Progenitor cell of endocrine pancreas (in vitro differentiated cells): Measurements from ENCODE around the gene LRFN2. TPM values are rescaled to one million over a fixed set of nuclear protein-coding genes. Genes with fewer than 3 reads are reported as not detected.

Experiments
- DNase-seq: peaks from one replicate; pipeline ENCODE4 v3.0.0; 2021; ENCODE audit warnings: low spot score; ENCODE audit not compliant: unreplicated experiment
- H3K27ac Mint-ChIP-seq: 2 replicates; pipeline ENCODE4 v1.8.0; 2021; ENCODE audit warnings: mild to moderate bottlenecking, moderate library complexity, mixed read lengths
- H3K27me3 Mint-ChIP-seq: 2 replicates; pipeline ENCODE4 v1.8.0; 2021; ENCODE audit warnings: mixed read lengths
- H3K36me3 Mint-ChIP-seq: 2 replicates; pipeline ENCODE4 v1.8.0; 2022; ENCODE audit warnings: mixed read lengths; ENCODE audit not compliant: insufficient read depth
- H3K4me1 Mint-ChIP-seq: 2 replicates; pipeline ENCODE4 v1.8.0; 2021; ENCODE audit warnings: low read depth, mixed read lengths
- H3K4me3 Mint-ChIP-seq: 2 replicates; pipeline ENCODE4 v1.8.0; 2021; ENCODE audit warnings: low read depth, mild to moderate bottlenecking, moderate library complexity, mixed read lengths
- H3K9me3 Mint-ChIP-seq: 2 replicates; pipeline ENCODE4 v1.8.0; 2021; ENCODE audit warnings: low read depth, mixed read lengths
- total RNA-seq: library from RNA; stranded (reverse); gene quantifications from 2 replicates; pipeline ENCODE4 v1.2.1, GENCODE V29; 2021
- TF ChIP-seq, protein P1 (sequence below): fragments of 200-600 bp; sonication (generic); IDR thresholded peaks from one replicate; pipeline ENCODE4 v1.5.0; 2021; ENCODE audit warnings: antibody characterized with exemption, mild to moderate bottlenecking; ENCODE audit not compliant: unreplicated experiment

LRFN2 gene
- total RNA-seq, 1 donor from 2014 or later, result 0.14 TPM

DNA sequence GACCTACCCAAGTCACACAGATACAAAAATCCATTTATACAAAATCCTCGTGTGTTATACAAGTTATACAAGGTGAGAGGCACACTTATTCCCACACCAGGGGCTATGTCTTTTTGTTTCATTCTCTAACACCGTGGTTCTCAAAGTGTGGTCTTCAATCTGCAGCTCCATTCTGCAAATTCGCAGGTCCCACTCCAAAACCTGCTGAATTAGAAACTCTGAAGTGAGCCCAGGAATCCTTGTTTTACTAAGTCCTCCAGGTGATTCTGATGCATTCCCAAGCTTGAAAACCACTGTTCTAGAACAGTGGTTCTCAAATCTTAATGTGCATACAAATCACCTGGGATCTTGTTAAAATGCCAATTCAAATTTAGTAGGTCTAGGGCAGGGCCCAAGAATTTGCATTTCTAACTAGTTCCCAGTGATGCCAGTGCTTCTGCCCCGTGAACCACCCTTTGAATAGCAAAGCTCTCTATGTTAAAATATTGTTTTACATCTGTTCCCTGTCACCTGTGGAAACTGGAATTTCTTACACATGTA lies 35.1 kb downstream of the LRFN2 start:
- Mint-ChIP-seq H3K36me3 (no peaks in the 10 kb centered on the region), H3K4me3 (no peak overlapping the region), H3K27me3 (peaks cover 9% of the 10 kb centered on the region), H3K9me3 (no peaks in the 10 kb centered on the region), H3K27ac (no peak overlapping the region), H3K4me1 (peaks cover 5% of the 10 kb centered on the region)
- no peak for DNase-seq
- TF ChIP-seq, protein P1, sequence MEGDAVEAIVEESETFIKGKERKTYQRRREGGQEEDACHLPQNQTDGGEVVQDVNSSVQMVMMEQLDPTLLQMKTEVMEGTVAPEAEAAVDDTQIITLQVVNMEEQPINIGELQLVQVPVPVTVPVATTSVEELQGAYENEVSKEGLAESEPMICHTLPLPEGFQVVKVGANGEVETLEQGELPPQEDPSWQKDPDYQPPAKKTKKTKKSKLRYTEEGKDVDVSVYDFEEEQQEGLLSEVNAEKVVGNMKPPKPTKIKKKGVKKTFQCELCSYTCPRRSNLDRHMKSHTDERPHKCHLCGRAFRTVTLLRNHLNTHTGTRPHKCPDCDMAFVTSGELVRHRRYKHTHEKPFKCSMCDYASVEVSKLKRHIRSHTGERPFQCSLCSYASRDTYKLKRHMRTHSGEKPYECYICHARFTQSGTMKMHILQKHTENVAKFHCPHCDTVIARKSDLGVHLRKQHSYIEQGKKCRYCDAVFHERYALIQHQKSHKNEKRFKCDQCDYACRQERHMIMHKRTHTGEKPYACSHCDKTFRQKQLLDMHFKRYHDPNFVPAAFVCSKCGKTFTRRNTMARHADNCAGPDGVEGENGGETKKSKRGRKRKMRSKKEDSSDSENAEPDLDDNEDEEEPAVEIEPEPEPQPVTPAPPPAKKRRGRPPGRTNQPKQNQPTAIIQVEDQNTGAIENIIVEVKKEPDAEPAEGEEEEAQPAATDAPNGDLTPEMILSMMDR, result no peak

DNA sequence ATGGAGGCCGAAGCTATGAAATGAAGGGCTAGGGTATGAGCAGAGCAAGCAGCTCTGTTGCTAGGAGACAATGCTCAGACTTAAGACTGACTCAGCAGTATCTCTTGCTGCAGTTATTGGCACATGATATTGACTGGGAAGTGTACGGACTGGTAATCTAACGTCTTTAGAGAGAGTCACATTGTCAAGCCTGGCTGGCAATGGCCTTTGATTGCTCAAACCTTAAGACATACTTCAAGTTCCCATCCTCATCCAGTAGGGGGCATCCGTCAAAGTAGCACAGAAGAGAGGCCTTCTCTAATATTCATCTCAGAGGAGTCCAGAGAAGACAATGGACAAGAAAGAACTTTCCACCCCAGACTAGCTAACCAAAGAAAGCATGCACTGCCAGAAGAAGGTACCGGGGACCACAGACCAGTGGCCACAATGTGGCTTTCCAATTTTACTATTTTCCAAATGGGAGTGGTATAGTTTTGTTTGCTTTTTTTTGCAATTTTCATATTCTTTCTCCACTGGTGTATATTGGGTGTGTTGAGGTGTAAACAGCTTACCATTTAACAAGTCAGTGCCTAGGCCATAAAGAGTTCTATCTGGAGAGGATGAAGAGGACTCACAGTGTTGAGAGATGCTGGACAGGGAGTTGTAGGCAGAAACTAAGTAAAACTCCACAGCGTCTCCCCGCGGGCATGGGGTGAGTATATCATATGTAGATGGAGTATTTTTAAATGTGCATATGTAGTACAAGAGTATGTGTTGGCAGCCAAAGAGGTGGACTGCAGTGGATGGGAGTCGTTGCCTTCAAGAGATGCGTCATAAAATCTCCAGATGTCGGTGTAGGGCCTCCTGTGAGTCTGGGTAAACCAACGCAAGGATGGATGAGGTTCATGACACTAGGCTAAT lies 36.7 kb downstream of the LRFN2 start:
- Mint-ChIP-seq H3K9me3 (no peaks in the 10 kb centered on the region), H3K27me3 (peaks cover 11% of the 10 kb centered on the region), H3K27ac (no peak overlapping the region), H3K36me3 (no peaks in the 10 kb centered on the region), H3K4me1 (peaks cover 5% of the 10 kb centered on the region), H3K4me3 (no peak overlapping the region)
- no peak for DNase-seq
- TF ChIP-seq, protein P1, result peak; percentile 63

DNA sequence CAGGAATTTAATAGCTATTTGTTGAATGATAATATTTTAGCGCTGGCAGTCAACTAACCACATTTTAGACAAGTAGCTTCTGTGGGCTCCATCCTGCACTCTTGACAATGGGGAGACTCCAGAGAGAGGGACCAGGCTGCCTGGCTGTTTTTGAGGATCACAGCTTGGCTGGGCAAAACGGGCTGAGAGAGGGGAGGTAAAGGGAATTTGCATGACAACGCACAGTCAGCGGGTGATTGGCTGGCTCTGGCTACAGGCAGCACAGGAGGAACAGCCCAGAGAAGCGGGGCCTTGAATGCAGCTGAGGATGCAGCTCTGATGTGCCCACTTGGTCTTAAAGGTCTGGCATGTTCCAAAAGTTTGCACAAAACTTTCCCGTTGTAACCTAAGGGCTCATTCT lies 41.2 kb downstream of the LRFN2 start:
- Mint-ChIP-seq H3K27me3 (peaks cover 39% of the 10 kb centered on the region), H3K9me3 (no peaks in the 10 kb centered on the region), H3K36me3 (no peaks in the 10 kb centered on the region), H3K4me3 (no peak overlapping the region), H3K27ac (no peak overlapping the region), H3K4me1 (no peaks in the 10 kb centered on the region)
- DNase-seq, result no peak
- TF ChIP-seq, protein P1, result no peak

DNA sequence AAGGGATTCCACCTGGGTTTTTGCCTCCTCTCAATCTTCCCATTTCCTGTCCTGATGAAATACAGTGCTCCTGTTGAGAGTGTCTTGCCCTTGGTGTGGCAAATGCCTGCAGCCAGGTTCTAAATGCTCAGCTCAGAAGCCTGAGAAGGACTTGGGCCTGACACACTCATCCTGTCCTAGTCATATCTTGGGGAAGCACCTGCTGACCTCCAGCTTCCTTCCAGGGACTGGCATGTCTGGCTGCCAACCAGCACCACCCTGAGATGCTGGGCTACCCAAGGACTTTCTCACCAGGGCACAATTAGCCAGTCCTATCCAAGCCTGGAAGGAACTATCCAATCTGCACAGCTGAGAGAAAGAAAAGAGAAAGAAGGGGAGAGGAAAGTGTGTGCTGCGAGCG lies 43.4 kb downstream of the LRFN2 start:
- no peak overlapping the region for H3K27ac Mint-ChIP-seq

DNA sequence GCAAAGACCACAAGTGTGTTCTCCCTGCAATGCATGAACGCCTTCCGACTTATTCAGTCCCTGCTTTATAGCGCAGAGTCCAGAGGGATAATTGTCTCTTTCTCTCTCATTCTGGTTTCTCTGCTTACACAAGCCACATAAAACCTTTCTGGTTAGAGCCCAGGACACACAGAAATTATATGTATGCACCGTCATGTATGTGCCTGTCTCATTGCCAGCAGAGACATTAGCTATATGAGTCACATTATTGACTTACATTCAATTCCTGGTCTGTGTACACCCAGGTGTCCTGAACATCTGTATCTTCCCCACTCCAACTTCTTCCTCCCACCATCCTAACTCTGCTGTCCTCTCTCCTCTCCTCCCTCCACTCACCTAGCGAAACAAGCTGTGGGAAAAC lies 44.0 kb downstream of the LRFN2 start:
- peaks cover 56% of the 10 kb centered on the region for H3K27me3 Mint-ChIP-seq
- H3K9me3 Mint-ChIP-seq, result no peaks in the 10 kb centered on the region
- DNase-seq, result no peak
- H3K4me3 Mint-ChIP-seq, result no peak overlapping the region
- H3K36me3 Mint-ChIP-seq, result no peaks in the 10 kb centered on the region
- TF ChIP-seq, protein P1, result no peak
- H3K27ac Mint-ChIP-seq, result no peak overlapping the region
- no peaks in the 10 kb centered on the region for H3K4me1 Mint-ChIP-seq

More for the DNA sequence above, 43.4 kb downstream of the LRFN2 start:
- no peaks in the 10 kb centered on the region for H3K36me3 Mint-ChIP-seq
- no peaks in the 10 kb centered on the region for H3K4me1 Mint-ChIP-seq
- no peak for DNase-seq
- H3K4me3 Mint-ChIP-seq, result no peak overlapping the region
- no peaks in the 10 kb centered on the region for H3K9me3 Mint-ChIP-seq
- TF ChIP-seq, protein P1, result no peak
- H3K27me3 Mint-ChIP-seq, result peaks cover 51% of the 10 kb centered on the region
